Trophoblast cell (in vitro differentiated cells and primary cell): Measurements from ENCODE around the gene ASB4. TPM values are rescaled to one million over a fixed set of nuclear protein-coding genes. Genes with fewer than 3 reads are reported as not detected.

Experiments
- DNase-seq, 2 donors: peaks; one replicate each; pipeline ENCODE4 v3.0.0-alpha.2; 2016
- H2AFZ ChIP-seq: 2 replicates; pipeline ENCODE4 v1.6.1; 2013; ENCODE audit warnings: low read length, moderate library complexity, mild to moderate bottlenecking; ENCODE audit not compliant: insufficient read depth, poor library complexity
- H2AK5ac ChIP-seq: 2 replicates; pipeline ENCODE4 v1.6.1; 2013; ENCODE audit warnings: mild to moderate bottlenecking, low read length
- H2BK120ac ChIP-seq: 2 replicates; pipeline ENCODE4 v1.6.1; 2013; ENCODE audit warnings: low read length, mild to moderate bottlenecking, moderate library complexity; ENCODE audit not compliant: insufficient read depth, poor library complexity
- H2BK12ac ChIP-seq: 2 replicates; pipeline ENCODE4 v1.6.1; 2013; ENCODE audit warnings: mild to moderate bottlenecking, low read length, moderate library complexity
- H2BK5ac ChIP-seq: 2 replicates; pipeline ENCODE4 v1.6.1; 2013; ENCODE audit warnings: low read length, low read depth, moderate library complexity, mild to moderate bottlenecking; ENCODE audit not compliant: poor library complexity
- H3K14ac ChIP-seq: 2 replicates; pipeline ENCODE4 v1.6.1; 2013; ENCODE audit warnings: mild to moderate bottlenecking, low read length
- H3K18ac ChIP-seq: 2 replicates; pipeline ENCODE4 v1.6.1; 2013; ENCODE audit warnings: mild to moderate bottlenecking, low read length
- H3K23ac ChIP-seq: 2 replicates; pipeline ENCODE4 v1.6.1; 2013; ENCODE audit warnings: low read length
- H3K27ac ChIP-seq: 2 replicates; pipeline ENCODE4 v1.5.1; 2013; ENCODE audit warnings: low read depth, mild to moderate bottlenecking, inconsistent platforms, low read length, moderate library complexity
- H3K27me3 ChIP-seq: 2 replicates; pipeline ENCODE4 v1.6.1; 2013; ENCODE audit warnings: inconsistent platforms, mild to moderate bottlenecking, low read length, moderate library complexity; ENCODE audit not compliant: insufficient read depth
- H3K36me3 ChIP-seq, 2 experiments: 1 replicate in 1 of 2; 2 replicates in 1 of 2; pipeline ENCODE4 v1.6.1; 2013; ENCODE audit warnings: low read length in 2 of 2, mild to moderate bottlenecking in 2 of 2, moderate library complexity in 1 of 2; ENCODE audit not compliant: insufficient read depth in 2 of 2, control insufficient read depth in 1 of 2
- H3K4ac ChIP-seq: 2 replicates; pipeline ENCODE4 v1.6.1; 2013; ENCODE audit warnings: low read depth, mild to moderate bottlenecking, low read length, moderate library complexity
- H3K4me1 ChIP-seq, 2 experiments: 1 replicate in 1 of 2; 2 replicates in 1 of 2; pipeline ENCODE4 v1.6.1; 2013; ENCODE audit warnings: low read length in 2 of 2, mild to moderate bottlenecking in 2 of 2, moderate library complexity in 1 of 2; ENCODE audit not compliant: insufficient read depth in 2 of 2, control insufficient read depth in 1 of 2
- H3K4me2 ChIP-seq: 2 replicates; pipeline ENCODE4 v1.6.1; 2013; ENCODE audit warnings: inconsistent platforms, mild to moderate bottlenecking, low read length, moderate library complexity
- H3K4me3 ChIP-seq: 2 replicates; pipeline ENCODE4 v1.5.1; 2013; ENCODE audit warnings: mild to moderate bottlenecking, low read depth, low read length, inconsistent platforms
- H3K79me1 ChIP-seq: one replicate; pipeline ENCODE4 v1.6.1; 2013; ENCODE audit warnings: low read length
- H3K79me2 ChIP-seq: 2 replicates; pipeline ENCODE4 v1.6.1; 2013; ENCODE audit warnings: low read length, mild to moderate bottlenecking; ENCODE audit not compliant: control insufficient read depth, insufficient read depth, poor library complexity
- H3K9ac ChIP-seq: 2 replicates; pipeline ENCODE4 v1.6.1; 2013; ENCODE audit warnings: mild to moderate bottlenecking, low read length
- H3K9me3 ChIP-seq: 2 replicates; pipeline ENCODE4 v1.6.1; 2013; ENCODE audit warnings: low read depth, mild to moderate bottlenecking, control low read depth, inconsistent platforms, low read length; ENCODE audit not compliant: insufficient read depth
- H4K12ac ChIP-seq: 2 replicates; pipeline ENCODE4 v1.6.1; 2013; ENCODE audit warnings: low read depth, mild to moderate bottlenecking, low read length, moderate library complexity
- H4K8ac ChIP-seq: 2 replicates; pipeline ENCODE4 v1.6.1; 2013; ENCODE audit warnings: low read depth, mild to moderate bottlenecking, low read length, moderate library complexity
- H4K91ac ChIP-seq: one replicate; pipeline ENCODE4 v1.6.1; 2013; ENCODE audit warnings: low read depth, mild to moderate bottlenecking, low read length, moderate library complexity
- WGBS: extraction: QIAGEN DNeasy Blood & Tissue Kit; methylation state at CpG from one replicate; pipeline ENCODE4 v1.1.7; 2013; ENCODE audit warnings: missing lambda C conversion rate; ENCODE audit not compliant: insufficient read length, insufficient coverage; ENCODE audit errors: extremely low coverage; 5-methylcytosine and 5-hydroxymethylcytosine counted together
- polyA plus RNA-seq: library from polyadenylated mRNA; stranded (reverse); fragments of 200-250 nt; gene quantifications from 2 replicates; pipeline ENCODE4 v1.2.3, GENCODE V29; 2013

Gene ASB4
- not detected in 2 replicates for polyA plus RNA-seq

- WGBS: no CpG with 5 or more reads among the region's 12 CpGs
- Histone ChIP-seq H4K8ac (no peak within 1 kb of the TSS), H3K9ac (no peak within 1 kb of the TSS), H3K4ac (no peak within 1 kb of the TSS), H3K14ac (no peak within 1 kb of the TSS), H4K91ac (no peak within 1 kb of the TSS), H3K79me1 (no peaks in the 10 kb centered on the region), H3K27ac (no peak within 1 kb of the TSS), H3K18ac (no peak within 1 kb of the TSS), H3K4me2 (no peak within 1 kb of the TSS), H3K36me3 (no peaks in the 10 kb centered on the region), H3K9me3 (no peaks in the 10 kb centered on the region), H2BK5ac (no peak within 1 kb of the TSS), H2BK12ac (no peak within 1 kb of the TSS), H4K12ac (no peak within 1 kb of the TSS), H3K4me1 (no peaks in the 10 kb centered on the region), H3K23ac (no peak within 1 kb of the TSS), H2AK5ac (no peak within 1 kb of the TSS), H3K79me2 (no peaks in the 10 kb centered on the region), H3K27me3 (no peaks in the 10 kb centered on the region), H2BK120ac (no peak within 1 kb of the TSS), H3K4me3 (no peak within 1 kb of the TSS), H2AFZ (no peak within 1 kb of the TSS)
- no peak for DNase-seq
Measured at GRCh38 chr7:95485391-95486123, at the start of gene ASB4. ASB4 (plus strand) TSS chr7:95485943; CDS start chr7:95485972, 29 bp downstream.

DNA sequence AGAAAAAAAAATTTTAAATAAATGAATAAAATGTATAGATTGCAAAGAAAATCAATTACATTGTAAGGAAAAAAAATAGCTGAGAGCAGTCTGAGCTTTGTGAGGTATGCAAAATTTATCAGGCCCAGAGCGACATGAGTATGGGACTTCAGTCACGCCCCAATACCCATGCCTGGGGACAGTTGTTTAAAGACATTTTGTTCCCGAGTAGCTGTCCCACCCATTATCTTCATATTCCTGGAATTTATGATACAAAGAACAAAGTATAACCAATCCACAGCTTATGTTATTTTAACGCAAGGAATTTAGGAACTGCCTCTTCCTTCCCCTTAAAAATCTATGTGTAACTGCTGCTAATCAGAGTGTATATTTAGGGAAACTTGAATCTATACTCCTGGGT is 49.3 kb upstream of the ASB4 start:
- Histone ChIP-seq H4K91ac (no peak overlapping the region), H3K4me3 (no peak overlapping the region), H3K79me1 (peaks cover 13% of the 10 kb centered on the region), H3K4me1 (peaks cover 0 to 8% of the 10 kb centered on the region in 2 experiments), H3K14ac (no peak overlapping the region), H3K27ac (no peak overlapping the region), H3K36me3 (peaks cover 0 to 2% of the 10 kb centered on the region in 2 experiments), H3K23ac (no peak overlapping the region), H2BK120ac (no peak overlapping the region), H3K79me2 (peaks cover 4% of the 10 kb centered on the region), H2BK12ac (no peak overlapping the region), H3K4me2 (no peak overlapping the region), H4K8ac (no peak overlapping the region), H2AK5ac (no peak overlapping the region), H3K27me3 (no peaks in the 10 kb centered on the region), H3K18ac (no peak overlapping the region), H4K12ac (no peak overlapping the region), H2AFZ (no peak overlapping the region), H2BK5ac (no peak overlapping the region), H3K9ac (no peak overlapping the region), H3K9me3 (no peaks in the 10 kb centered on the region), H3K4ac (no peak overlapping the region)
- no CpG with 5 or more reads among the region's 4 CpGs for WGBS
- no peak for DNase-seq

DNA sequence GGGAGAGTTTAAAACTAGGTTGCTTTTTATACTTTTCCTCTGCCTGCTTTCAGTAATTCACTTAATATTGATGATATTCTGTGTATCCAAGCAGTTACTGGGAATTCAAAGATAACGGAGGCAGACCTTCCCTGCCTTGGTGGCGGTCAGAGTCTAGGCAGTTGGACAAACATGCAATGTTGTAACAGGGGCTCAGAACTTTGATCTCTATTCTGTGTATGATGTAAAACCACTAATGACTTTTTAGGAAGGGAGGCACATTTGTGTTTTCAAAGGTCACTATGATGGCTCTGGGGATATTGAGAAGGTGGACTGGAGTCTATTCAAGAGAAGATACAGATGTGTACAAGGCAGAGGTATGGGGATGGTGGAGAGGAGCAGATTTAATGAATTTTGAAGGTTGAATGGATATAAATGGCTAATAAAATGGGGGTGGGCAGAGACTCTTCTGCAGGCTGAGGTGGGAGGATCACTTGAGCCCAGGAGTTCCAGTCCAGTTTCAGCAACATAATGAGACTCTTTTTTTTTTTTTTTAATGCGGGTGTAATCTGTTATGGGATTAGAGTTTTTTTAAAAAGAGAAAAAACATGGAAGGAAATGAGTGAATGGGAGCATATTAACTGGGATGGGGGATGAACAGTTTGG is 45.2 kb upstream of the ASB4 start:
- no peak overlapping the region for H3K4me3 ChIP-seq
- no peak overlapping the region for H2AFZ ChIP-seq
- no peaks in the 10 kb centered on the region for H3K9me3 ChIP-seq
- no peak overlapping the region for H3K23ac ChIP-seq
- no peaks in the 10 kb centered on the region for H3K36me3 ChIP-seq
- H3K4ac ChIP-seq: no peak overlapping the region
- no peak overlapping the region for H4K12ac ChIP-seq
- H2BK12ac ChIP-seq: no peak overlapping the region
- WGBS: no CpG with 5 or more reads among the region's 3 CpGs
- H3K27me3 ChIP-seq: no peaks in the 10 kb centered on the region
- H3K9ac ChIP-seq: no peak overlapping the region
- peaks cover 3% of the 10 kb centered on the region for H3K79me1 ChIP-seq
- no peaks in the 10 kb centered on the region for H3K79me2 ChIP-seq
- no peak for DNase-seq
- no peak overlapping the region for H3K27ac ChIP-seq
- H4K8ac ChIP-seq: no peak overlapping the region
- H2BK5ac ChIP-seq: no peak overlapping the region
- no peaks in the 10 kb centered on the region for H3K4me1 ChIP-seq
- H2AK5ac ChIP-seq: no peak overlapping the region
- no peak overlapping the region for H3K18ac ChIP-seq
- H2BK120ac ChIP-seq: no peak overlapping the region
- H4K91ac ChIP-seq: no peak overlapping the region
- no peak overlapping the region for H3K14ac ChIP-seq
- no peak overlapping the region for H3K4me2 ChIP-seq

- peaks cover 2% of the 10 kb centered on the region for H3K79me1 ChIP-seq
- no peak overlapping the region for H2AK5ac ChIP-seq
- H4K8ac ChIP-seq: no peak overlapping the region
- no peak overlapping the region for H3K4me2 ChIP-seq
- no peak overlapping the region for H2BK120ac ChIP-seq
- no peak overlapping the region for H2AFZ ChIP-seq
- H3K23ac ChIP-seq: no peak overlapping the region
- H3K4ac ChIP-seq: no peak overlapping the region
- H3K9me3 ChIP-seq: no peaks in the 10 kb centered on the region
- H3K27ac ChIP-seq: no peak overlapping the region
- no peak overlapping the region for H4K91ac ChIP-seq
- H3K27me3 ChIP-seq: no peaks in the 10 kb centered on the region
- H3K9ac ChIP-seq: no peak overlapping the region
- no peaks in the 10 kb centered on the region for H3K79me2 ChIP-seq
- WGBS: no CpG with 5 or more reads among the region's 7 CpGs
- H4K12ac ChIP-seq: no peak overlapping the region
- no peak overlapping the region for H3K4me3 ChIP-seq
- H3K4me1 ChIP-seq: no peaks in the 10 kb centered on the region
- DNase-seq: peak; percentile 58 to 86
- H2BK5ac ChIP-seq: no peak overlapping the region
- no peak overlapping the region for H3K14ac ChIP-seq
- H3K36me3 ChIP-seq: no peaks in the 10 kb centered on the region
- no peak overlapping the region for H2BK12ac ChIP-seq
- H3K18ac ChIP-seq: no peak overlapping the region
Measured at GRCh38 chr7:95441042-95441823, 44.5 kb upstream of the ASB4 start.
